ENCODE results near the gene SPOPL.
"Not testable (repeated sequence)": the region's sequence is repeated elsewhere in the genome, so short reads cannot be mapped to it uniquely, and the experiment has no call there.

The SPOPL gene

DNA sequence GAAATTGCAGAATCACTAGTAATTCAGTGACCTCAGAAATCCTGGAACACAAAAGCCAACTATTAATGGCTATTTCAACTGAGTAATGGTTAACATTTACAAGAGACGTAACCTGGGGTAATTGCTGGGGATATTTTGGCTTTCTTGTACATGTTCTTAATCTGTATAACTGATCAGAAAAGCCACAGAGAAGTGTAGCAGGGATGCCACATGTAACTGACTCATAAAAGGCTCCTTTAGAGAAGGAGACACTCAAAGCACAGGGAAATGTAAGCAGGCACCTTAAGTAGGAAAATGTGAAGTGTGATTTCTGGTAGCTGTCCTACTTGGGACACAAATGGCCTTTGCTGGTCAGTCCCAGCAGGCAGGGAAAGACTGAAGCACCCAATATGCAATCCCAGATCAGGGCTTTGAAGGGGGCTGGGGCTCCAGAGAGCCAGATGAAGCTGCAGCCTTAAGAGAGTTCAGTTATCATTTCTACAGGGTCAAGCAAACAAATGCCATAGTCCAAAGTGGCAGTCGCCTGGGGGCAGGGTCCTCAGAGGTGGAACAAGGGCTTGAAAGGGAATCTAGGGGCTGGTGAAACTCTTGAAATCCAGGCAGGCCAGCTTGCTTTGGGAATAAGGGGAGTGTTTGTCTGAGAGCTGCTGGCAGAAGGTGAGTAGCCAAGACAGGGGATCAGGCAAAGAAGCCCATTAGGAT, 7.2 kb upstream of the SPOPL start:
- DNase-seq (ENCODE audit: low read depth): no peak

DNA sequence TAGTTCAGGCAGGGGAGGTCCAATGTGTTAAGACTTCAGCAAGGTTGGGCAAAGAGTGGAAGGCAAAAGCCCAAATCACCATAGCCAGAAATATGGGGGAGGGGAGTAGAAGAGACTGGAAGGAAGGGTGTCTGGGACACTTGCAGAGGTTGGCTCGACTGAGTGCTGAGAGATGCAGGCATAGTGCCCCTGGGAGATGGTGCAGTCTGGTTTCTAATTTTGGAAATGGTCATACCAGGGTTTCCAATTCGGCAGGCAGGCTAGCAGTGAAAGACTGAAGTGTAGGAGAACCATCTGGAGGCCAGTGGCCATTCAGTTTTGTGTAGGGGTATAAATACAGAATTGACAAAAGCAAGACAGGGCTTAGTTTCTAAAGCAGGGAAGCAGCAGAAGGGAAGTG, 6.2 kb upstream of the SPOPL start:
- no peak for DNase-seq (ENCODE audit: low read depth)

DNA sequence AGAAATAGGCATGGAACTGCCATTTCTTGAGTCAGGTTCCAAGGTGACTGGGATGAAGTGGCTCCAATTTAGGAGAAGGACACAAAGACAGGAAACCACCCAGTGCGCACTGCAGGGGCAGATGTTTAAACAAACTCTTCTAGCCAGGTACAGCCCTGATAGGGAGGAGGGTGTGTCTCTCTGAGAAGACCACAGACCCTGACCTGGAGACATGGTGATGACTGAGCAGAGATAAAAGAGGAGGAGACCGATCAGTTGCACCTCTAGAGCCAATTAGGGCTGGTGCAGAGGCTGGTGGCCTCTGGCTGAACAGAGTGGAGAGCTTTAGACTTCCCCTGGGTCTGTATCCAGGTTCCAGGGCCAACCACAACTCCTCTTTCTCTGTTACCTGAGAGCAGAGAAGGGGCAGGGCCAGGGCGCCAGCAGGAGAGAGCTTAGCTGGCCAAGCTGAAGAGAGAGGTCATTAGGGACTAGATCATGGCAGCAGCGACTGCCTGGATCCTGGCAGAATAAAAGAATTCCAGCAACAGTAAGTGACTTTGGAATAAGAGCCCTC, 5.4 kb upstream of the SPOPL start:
- DNase-seq (ENCODE audit: low read depth): no peak

DNA sequence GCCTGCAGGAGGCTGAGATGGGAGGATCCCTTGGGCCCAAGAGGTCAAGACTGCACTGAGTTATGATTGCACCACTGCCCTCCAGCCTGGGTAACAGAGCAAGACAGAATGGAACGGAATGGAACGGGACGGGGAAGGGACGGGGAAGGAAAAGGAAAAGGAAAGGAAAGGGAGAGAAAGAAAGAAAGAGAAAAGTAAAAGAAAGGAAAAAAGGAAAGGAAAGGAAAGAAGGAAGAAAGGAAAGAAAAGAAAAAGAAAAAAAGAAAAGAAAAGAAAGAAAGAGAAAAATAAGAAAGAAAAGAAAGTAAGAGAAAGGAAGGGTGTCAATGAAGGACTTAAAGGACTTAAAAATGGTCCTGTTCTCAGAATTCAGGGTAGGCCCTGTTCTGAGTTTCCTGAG, 4.3 kb upstream of the SPOPL start:
- DNase-seq (ENCODE audit: low read depth): no peak

DNA sequence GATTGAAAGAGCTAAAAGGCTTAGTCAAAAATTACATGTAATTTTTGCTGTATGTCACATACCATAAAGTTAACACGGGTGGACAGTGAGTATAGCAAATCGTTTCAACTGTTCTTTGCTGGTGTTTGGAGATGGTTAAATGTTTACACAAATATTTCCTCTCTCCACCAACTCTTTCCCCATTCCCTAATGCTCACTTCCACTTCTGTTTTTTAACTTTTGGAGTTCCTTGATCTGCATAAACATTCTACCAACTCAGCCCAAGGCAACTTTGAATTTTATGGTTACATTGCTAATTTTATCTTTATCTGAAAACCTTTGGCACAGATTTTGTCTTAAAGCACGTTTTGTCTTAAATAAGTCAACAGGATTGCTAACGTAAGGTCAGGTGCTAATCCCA, 1.9 kb upstream of the SPOPL start:
- DNase-seq (ENCODE audit: low read depth): no peak

DNA sequence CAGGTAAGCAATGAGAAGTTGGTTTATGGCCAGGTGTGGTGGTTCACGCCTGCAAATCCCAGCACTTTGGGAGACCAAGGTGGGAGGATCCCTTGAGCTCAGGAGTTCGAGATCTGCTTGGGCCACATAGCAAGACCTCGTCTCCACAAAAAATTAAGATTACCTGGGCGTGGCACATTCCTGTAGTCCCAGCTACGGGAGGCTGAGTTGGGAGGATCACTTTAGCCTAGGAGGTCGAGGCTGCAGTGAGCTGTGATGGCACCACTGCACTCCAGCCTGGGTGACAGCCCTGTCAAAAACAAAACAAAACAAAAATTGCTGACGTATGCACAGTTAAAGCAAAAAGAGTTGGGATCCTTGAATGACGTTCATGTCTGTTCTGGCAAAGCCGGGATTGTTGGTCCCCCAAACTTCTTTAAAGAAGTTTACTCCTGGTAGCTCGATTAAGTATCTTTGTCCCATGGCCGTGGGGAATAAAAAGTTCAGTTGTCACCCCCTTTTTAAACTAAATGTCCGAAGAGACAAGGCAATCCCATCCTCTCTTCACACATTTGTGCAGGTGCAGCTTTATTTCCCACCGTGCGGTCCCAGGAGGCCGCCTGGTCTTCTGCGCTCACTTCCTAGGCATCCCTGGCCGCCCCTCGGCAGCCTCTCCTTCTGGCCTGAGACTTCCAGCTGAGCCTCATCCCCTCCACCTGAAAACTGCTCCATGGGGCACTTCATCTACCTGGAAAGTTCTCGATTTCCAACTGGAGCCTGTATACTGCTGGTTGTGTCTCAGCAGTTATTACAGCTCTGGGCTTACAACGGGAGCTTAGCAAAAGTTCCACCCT, 762 bp upstream of the SPOPL start:
- DNase-seq (ENCODE audit: low read depth): no peak

DNA sequence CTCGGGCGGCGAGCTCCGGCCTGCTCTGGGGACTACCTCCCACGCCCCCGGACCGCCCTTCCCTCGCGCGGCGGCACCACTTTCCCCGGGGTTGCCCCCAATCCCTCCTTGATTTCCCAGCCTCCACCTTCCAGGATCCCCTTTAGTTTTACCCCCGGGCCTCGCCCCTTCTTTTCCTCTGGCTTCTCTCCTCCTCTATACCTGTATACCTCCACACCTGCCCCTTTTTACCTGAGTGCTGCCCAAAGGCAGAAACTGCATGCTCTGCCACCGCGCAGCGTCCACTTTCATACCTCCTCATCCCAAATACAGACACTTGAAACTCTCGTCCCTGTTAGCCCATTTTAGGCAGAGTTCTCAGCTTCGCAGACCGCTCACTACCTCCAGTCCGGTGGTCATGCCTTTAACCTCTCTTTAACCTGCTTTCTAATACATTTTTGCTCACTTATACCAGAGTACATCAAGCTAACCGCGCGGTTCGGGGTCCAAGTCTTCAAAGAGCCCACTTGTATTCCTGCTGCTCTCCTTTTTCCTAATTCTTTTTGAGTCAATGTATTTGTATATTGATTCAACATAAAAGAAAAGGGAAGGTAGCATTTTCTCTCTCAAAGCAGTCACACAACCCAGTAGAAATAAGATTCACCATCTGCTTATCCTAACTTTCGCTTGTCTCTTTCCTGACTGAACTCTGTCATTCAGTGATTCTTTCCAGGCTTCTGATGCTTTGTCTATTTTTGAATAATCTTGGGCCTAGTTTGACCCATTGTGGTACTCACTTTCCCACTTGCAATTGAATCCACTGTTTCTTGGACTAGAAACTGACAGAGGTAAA, 901 bp downstream of the SPOPL start:
- DNase-seq (ENCODE audit: low read depth): no peak

DNA sequence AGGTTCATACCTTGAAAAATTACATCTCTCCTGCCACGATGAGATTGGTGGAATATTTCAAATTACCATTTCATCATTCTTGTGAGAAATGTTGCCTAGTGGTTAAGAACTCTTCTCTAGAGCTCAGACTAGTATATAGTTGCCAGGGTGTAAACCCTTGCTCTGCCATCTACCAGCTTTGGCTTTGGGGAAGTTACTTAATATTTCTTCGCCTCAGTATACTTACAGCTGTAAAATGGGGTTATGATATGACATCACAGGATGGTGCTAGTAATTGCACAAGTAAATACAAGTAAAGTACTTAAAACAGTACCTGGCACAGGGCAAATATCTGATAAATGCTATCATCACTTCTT, 1.5 kb downstream of the SPOPL start:
- DNase-seq (ENCODE audit: low read depth): no peak

DNA sequence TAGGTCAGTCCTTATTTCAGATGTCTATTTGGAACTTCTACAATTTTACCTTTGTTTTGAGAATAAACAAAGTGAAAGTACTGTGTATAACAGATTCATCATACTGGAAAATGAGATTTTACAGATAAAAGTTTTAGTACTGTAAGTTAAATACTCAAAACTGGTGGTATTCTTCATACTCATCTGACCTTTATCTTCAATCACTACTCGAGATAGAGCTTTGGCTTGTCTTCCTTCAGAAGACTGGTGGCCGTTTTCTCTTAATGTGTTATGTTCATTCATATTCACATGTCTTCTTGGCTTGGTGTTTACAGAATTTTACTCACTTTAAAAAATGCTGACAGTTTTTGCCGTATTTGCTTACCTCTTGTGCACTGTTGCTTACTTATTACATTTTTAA, 2.1 kb downstream of the SPOPL start:
- DNase-seq (ENCODE audit: low read depth): no peak

DNA sequence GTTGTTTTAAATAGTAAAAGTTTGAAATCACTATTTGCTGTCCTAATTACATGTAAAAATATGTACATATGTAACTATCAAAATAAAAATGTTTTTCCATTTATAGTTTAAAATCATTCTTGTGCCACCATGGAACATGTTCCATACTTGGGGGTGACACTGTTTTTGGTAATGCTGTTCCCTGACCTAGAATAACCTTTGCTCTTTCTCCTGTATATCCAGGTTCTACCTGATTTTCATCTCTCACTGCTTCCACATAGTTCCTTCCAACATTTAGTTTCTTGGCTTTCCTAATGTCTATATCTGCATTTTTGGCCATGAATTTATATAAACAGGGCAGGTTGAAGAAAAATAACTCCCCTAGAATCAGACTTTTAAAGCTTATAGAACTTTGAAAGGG, 2.5 kb downstream of the SPOPL start:
- DNase-seq (ENCODE audit: low read depth): no peak

DNA sequence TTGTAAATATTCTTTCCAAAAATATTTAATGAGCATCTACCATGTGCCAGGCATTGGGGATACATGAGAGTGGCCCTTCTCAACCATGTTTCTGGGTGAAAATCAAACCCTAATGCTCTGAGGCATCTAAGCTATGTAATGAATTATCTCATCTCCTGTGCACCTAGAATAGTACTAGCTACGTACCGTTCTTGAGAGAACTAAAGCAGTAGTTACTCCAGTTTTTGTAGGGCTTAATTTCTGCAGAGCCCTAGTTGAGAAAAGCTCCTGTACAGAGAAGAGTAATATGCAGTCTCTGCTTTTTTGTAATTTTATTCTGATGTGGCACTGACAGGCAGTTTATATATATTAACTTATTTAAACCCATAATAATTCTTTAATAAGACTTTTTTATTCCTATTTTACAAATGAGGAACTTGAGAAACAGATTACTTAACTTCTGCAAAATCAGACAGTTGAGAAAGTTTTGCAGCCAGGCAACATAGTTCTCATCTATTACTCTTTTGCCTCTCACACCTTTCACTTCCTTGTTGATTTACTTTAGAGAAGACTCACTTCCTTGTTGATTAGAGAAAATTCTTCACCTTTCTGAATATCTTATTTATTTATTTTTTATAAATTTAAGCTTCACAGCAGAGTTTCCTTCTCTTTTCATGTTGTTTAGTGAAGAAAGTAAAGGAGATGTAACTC, 3.1 kb downstream of the SPOPL start:
- no peak for DNase-seq (ENCODE audit: low read depth)

DNA sequence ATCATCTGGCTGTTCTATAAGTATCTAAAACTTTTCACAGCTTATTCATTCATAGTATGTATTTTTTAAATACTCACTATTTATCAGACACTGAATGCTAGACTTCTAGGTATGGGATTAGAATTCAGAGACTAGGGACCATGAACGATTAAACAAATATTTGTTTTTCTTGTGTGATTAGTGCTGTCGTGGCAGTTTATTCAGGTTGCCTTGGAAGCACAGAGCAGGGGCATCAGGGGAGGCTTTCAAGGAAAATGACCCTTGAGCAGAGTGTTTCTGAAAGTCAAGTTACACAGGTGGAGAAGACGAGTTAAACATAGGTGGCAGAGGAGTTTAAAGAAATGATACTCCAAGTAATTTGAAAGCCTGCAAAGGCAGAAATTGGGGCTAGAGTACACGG, 5.7 kb downstream of the SPOPL start:
- DNase-seq (ENCODE audit: low read depth): no peak

DNA sequence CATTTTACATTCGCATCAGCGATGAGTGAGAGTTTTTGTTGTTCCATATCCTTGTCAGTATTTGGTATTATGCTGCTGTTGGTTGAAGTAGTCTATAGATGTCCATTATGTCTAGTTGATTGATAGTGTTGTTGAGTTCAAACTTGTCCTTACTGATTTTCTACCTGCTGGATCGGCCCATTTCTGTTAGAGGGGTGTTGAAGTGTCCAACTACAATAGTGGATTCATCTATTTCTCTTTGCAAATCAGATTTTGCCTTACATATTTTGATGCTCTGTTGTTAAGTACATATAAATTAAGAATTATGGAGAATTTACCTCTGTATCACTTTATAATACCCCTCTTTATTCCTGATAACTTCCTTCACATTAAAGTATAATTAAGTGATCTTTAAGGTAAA, 8.7 kb downstream of the SPOPL start:
- DNase-seq (ENCODE audit: low read depth): no peak

DNA sequence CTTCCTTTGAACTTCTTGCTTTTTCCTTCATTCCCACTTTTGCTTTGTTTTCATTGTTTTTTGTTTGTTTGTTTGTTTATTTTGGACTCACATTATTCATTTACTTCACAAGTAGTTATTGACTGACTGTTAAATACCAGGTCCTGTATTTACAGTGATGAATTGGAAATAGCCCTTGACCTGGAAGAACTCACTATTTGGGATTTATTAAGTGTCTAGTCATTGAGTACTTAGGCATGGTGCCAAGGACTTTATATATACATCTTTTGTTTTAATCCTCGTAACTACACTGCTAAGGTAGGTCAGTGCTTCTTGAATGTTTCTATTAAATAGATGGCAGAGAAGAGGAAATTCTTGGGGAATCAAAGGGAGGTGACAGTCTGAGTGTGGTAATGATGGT, 11.1 kb downstream of the SPOPL start:
- DNase-seq (ENCODE audit: low read depth): no peak

DNA sequence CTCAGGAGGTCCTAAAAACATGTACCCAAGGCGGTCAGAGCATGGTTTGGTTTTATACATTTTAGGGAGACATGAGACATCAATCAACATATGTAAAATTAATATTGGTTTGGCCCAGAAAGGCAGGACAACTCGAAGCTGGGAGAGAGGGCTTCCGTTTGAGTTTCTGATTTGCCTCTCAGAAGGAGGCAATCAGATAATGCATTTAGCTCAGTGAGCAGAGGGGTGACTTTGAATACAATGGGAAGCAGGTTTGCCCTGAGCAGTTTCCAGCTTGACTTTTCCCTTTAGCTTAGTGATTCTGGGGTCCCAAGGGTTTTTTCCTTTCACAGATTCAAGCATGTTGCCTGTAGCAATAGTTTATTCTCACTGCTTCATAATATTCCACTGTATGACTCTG, 12.6 kb downstream of the SPOPL start:
- no peak for DNase-seq (ENCODE audit: low read depth)

DNA sequence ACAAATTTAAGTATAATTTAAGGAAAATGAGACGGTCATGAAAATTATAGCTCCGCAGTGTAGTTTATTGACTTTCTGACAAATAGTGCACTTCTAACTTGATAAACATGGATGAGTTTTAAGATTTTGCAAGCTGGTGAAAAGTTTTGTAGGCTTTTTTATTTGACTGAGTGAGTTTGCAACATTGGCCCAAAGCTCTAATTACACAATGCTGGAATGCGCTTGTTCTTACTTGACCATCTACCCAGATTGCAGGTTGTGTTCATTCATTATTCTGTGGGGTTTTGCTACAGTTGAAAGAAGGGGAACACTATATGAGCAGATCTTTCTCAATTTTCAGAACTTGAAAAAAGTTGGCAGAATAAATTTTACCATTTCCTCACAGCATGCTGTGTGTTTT, 13.5 kb downstream of the SPOPL start:
- no peak for DNase-seq (ENCODE audit: low read depth)

DNA sequence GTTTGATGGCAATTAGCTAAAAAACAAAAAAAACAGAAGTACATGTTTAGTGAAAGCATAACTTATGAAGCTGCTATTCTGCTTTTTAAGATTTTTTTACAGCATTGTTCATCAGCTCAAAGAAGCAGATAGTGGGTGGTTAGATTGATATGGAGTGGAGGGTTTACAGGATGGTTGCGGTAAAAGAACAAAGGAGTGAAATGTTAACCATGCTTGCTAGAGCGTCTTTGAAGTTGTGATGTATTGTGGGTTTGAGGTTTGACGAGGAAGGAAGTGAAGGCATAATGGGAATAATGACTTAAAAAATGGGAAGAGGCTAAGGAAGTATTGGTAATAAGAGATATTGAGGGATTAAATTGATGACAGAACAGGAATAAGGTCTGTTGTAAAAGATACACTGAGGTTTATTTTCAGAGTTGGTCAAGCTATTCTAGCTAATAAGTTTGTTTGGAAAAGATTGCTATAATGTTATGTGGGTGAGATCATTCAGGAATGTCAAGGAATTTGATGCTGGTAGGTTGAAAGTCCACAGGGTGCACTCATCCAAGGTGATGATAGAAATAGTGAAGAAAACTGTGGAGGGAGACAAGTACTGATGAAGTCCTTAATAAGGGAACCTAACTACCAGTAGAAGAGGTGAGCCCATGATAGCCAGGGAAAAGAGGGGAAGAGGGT, 14.6 kb downstream of the SPOPL start:
- no peak for DNase-seq (ENCODE audit: low read depth)

DNA sequence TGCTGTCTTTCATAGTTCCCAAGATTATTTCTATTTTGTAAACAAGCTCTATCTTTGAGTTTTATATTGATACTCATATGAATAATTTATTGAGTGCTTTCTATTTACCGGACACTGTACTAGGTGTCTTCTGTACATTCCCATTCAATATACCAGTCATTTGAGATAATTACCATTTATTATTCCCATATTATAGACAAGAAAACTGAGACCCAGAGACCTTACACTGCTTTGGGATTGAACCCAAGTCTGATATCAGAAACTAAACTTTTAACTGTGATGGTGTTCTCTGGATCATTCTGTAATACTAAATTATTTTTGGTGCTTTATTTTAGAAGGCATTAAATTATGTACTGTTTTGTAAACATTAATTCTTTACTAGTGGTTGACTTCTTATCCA, 17.3 kb downstream of the SPOPL start:
- no peak for DNase-seq (ENCODE audit: low read depth)

DNA sequence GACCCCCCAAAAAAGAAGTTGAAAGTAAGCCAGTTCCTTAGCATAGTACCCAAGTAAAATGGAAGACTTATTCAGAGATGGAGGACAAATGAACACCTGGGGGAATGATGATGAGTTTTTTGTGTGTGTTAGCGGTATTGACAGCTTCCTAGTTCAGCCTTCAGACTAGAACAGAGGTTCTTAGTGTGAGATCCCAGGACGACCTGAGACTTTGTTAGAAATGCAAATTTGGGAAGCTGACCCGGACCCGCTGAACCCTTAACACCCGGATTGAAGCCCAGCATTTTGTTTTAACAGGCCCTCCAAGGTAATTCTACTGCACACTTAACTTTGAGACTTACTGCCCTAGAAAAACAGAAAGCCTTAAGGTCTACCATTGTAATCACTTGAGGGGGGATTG, 20.3 kb downstream of the SPOPL start:
- no peak for DNase-seq (ENCODE audit: low read depth)

DNA sequence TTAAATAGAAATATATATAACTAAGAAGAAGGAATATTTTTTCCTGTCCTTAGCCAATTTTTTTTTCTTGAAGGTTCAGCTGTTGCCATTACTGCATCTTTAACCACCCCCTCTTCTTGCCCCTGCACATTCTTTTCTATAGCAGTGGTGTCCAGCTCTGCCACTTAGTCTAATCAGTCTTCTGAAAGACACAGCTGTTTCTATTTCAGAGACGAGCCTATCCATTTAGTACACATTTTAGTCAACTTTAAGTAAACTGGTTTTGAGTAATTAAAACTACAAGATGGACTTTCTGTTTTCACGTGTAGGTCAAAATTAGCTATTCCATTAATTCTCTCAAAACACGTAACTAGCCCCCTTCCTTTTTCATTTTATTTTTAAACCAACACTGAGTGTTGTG, 21.0 kb downstream of the SPOPL start:
- no peak for DNase-seq (ENCODE audit: low read depth)

DNA sequence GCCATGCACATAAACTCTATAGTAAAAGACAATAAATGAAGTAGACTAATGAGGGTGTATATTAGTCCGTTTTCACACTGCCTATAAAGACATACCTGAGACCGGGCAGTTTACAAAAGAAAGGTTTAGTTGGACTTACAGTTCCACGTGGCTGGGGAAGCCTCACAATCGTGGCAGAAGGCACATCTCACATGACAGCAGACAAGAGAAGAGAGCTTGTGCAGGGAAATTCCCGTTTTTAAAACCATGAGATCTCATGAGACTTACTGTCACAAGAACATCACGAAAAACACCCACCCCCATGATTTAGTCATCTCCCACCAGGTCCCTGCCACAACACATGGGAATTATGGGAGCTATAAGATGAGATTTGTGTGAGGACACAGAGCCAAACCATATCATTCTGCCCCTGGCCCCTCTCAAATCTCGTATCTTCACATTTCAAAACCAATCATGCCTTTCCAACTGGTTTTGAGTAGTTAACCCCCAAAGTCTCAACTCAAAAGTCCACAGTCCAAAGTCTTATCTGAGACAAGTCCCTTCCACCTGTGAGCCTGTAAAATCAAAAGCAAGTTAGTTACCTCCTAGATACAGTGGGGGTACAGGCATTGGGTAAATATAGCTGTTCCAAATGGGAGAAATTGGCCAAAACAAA, 21.6 kb downstream of the SPOPL start:
- not testable (repeated sequence) for DNase-seq (ENCODE audit: low read depth)
